Kidney epithelial cell (primary cell): ENCODE measurements around the gene AFF3. TPM values are rescaled to one million over a fixed set of nuclear protein-coding genes. Genes with fewer than 3 reads are reported as not detected.

ENCODE experiments used
- DNase-seq: peaks from one replicate; pipeline ENCODE4 v3.0.0-alpha.2; 2010; ENCODE audit warnings: low read depth
- H3K27me3 ChIP-seq: 2 replicates; pipeline ENCODE4 v1.6.0; 2011; ENCODE audit warnings: low read length; ENCODE audit not compliant: control insufficient read depth, insufficient read depth
- H3K36me3 ChIP-seq: 2 replicates; pipeline ENCODE4 v1.5.1; 2011; ENCODE audit warnings: low read length; ENCODE audit not compliant: control insufficient read depth, insufficient read depth
- H3K4me3 ChIP-seq: 2 replicates; pipeline ENCODE4 v1.5.1; 2011; ENCODE audit warnings: low read depth, mild to moderate bottlenecking, control low read depth, low read length
- total RNA-seq: library from RNA; depleted of rRNA; stranded (reverse); fragments of >200 nt; gene quantifications from 2 replicates; pipeline ENCODE4 v1.2.3, GENCODE V29; 2015
- TF ChIP-seq, protein P1 (sequence below): IDR thresholded peaks from 2 replicates; pipeline ENCODE4 v1.5.1; 2011; ENCODE audit warnings: mild to moderate bottlenecking, moderate library complexity, low read length, control low read depth, inconsistent platforms; ENCODE audit not compliant: insufficient read depth, poor library complexity, severe bottlenecking

AFF3 gene
- total RNA-seq, 1 donor from 2014 or later, result 13.9 TPM

DNA sequence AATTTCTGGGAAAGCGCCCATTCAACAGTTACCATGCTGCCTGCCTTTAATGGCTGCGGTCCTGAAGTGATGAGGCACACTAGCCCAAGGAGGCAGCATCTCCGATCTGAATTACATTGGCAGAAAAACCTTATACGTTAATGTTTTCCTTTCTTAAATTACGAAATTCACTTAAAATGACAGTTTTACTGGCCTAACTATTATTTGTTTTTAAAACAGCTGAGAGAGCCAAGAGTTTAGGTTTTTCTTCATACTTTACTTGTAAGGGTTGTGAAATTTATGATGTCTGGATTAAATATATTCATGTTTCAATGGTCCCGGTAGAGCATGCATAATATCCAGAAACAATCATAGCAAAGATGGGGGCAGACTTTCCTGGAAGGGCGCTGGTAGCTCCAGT lies 537.4 kb downstream of the AFF3 start:
- H3K4me3 ChIP-seq, result no peak overlapping the region
- TF ChIP-seq, protein P1, sequence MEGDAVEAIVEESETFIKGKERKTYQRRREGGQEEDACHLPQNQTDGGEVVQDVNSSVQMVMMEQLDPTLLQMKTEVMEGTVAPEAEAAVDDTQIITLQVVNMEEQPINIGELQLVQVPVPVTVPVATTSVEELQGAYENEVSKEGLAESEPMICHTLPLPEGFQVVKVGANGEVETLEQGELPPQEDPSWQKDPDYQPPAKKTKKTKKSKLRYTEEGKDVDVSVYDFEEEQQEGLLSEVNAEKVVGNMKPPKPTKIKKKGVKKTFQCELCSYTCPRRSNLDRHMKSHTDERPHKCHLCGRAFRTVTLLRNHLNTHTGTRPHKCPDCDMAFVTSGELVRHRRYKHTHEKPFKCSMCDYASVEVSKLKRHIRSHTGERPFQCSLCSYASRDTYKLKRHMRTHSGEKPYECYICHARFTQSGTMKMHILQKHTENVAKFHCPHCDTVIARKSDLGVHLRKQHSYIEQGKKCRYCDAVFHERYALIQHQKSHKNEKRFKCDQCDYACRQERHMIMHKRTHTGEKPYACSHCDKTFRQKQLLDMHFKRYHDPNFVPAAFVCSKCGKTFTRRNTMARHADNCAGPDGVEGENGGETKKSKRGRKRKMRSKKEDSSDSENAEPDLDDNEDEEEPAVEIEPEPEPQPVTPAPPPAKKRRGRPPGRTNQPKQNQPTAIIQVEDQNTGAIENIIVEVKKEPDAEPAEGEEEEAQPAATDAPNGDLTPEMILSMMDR, result no peak
- no peaks in the 10 kb centered on the region for H3K27me3 ChIP-seq
- H3K36me3 ChIP-seq, result no peaks in the 10 kb centered on the region
- DNase-seq, result no peak

DNA sequence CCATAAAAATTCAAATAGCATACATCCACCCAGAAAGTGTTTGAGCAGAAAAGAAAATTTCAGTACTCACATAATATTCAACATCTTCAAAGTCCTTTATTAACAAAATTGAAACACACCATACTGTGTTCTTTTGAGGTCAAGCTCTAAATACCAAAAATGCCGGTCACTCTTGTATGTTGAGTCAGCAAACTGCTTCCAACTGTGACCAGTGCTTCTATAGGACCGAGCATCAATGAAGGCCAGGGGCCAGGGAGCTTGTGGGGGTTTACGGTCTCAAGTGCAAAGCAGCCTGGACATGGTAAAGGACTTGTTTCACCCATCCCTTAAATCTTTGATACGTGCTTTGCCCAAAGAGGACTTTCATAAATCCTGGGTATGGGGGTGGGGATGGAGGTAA lies 539.9 kb downstream of the AFF3 start:
- H3K36me3 ChIP-seq, result no peaks in the 10 kb centered on the region
- H3K4me3 ChIP-seq, result no peak overlapping the region
- no peaks in the 10 kb centered on the region for H3K27me3 ChIP-seq
- peak; percentile 18 for DNase-seq
- TF ChIP-seq, protein P1, result no peak

DNA sequence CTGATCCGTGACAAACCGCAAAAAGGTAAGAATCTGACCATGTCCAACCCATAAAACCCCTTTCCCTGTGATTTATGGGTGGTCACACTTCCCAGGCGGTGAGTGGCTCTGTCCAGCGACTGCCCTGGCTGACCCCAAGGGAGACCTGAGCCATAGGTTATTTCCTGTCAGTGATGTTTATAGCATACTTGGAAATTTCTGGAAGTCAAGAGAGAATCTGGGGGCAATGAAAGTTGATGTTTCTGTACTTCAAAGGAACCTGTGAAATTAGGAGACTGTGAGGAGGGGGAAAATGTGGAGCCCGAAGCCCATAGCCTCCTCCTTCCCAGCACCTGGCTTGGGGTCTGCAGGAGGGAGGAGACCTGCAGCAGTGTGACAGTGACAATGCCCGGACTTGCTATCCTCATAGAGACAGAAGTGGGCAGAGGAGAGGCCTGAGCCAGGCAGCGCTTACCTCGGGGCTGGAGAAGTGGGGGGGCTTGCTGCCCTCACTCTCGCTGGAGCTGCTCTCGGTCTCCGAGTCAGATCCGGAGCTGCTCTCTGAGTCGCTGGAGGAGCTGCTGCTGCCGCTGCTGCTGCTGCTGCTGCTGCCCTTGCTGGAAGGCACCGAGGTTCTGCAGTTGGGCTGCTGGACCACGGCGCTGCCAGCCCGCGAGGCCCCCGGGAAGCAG lies 541.3 kb downstream of the AFF3 start:
- Histone ChIP-seq H3K27me3 (no peaks in the 10 kb centered on the region), H3K36me3 (no peaks in the 10 kb centered on the region), H3K4me3 (no peak overlapping the region)
- TF ChIP-seq, protein P1, result no peak
- DNase-seq, result no peak

DNA sequence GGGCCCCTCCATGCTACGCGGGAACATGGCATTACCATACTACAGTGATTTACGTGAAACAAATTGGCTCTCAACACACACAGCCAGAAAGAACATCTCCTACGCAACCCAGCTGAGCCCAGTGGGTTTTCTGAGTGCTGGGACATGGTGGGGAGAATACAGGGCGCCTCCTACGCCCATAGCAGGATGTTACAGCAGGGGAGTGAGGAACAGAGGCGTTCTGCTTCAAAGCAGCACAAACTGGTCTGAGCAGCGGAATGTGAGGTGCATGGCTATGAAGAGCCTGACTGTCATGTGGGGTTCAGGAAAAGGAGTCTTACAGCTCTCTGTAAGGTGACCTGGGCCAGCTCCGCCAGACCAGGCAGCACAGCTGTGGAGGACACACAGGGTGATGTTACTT lies 543.9 kb downstream of the AFF3 start:
- Histone ChIP-seq H3K36me3 (no peaks in the 10 kb centered on the region), H3K4me3 (no peak overlapping the region), H3K27me3 (no peaks in the 10 kb centered on the region)
- DNase-seq, result no peak
- TF ChIP-seq, protein P1, result no peak

DNA sequence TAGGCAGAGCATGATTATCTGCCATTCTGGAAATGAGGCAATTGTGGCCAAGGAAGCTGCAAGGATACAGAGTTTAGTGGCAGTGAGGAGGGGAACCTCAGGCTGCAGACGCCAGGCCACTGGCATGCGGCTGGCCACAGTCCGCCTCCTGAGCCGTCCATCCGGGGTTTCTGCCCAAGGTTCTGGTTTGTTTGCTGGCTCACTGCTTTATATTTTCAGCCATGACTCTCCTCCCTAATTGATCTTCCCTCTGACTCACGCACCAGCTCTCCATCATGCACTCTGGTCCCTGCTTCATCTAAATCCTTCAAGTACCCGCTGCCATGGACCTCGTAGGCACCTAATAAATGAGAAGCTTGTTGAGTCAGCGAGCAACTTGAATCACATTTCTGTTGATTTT lies 544.8 kb downstream of the AFF3 start:
- no peaks in the 10 kb centered on the region for H3K36me3 ChIP-seq
- no peak for DNase-seq
- H3K4me3 ChIP-seq, result no peak overlapping the region
- H3K27me3 ChIP-seq, result no peaks in the 10 kb centered on the region
- TF ChIP-seq, protein P1, result no peak

DNA sequence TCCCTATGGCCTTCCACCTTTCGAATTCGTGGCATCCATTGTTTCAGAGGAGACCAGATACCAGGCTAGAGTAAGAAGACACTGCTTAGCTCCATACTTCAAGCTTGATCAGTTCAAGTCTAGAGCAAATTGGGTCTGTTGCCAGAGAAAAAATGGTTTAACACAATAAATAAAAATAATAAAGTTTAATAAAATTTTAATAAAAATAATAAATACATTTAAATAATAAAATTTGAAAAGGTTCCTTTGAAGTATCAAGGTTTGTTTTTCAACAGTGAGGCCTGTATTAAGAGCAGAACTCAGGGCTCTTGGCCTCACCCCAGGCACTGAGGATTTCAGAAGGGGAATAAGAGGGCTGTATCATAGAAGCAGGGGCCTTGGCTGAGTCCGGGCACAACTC lies 547.0 kb downstream of the AFF3 start:
- no peak overlapping the region for H3K4me3 ChIP-seq
- no peaks in the 10 kb centered on the region for H3K27me3 ChIP-seq
- no peaks in the 10 kb centered on the region for H3K36me3 ChIP-seq
- no peak for DNase-seq
- TF ChIP-seq, protein P1, result no peak
